ENCODE measurements around the gene PSMD1.

Gene PSMD1

GRCh38 chr2:231218366-231218765 is 161.7 kb downstream of the PSMD1 start:
- no peaks in the 10 kb centered on the region for H3K9me3 ChIP-seq (ENCODE audit: control insufficient read depth, low read length)
- no peaks in the 10 kb centered on the region for H3K27me3 ChIP-seq (replicated peaks; ENCODE audit: control insufficient read depth, insufficient read depth, low read length, poor library complexity, severe bottlenecking)
- H3K27ac ChIP-seq (ENCODE audit: insufficient read depth, low read length, poor library complexity, severe bottlenecking): no peak overlapping the region
- H3K4me3 ChIP-seq (ENCODE audit: insufficient read depth, low read depth, low read length, poor library complexity, severe bottlenecking): no peak overlapping the region
- no peaks in the 10 kb centered on the region for H3K36me3 ChIP-seq (ENCODE audit: control insufficient read depth, insufficient read depth, low read length)
- no peak for DNase-seq
- no peaks in the 10 kb centered on the region for H3K4me1 ChIP-seq (ENCODE audit: control insufficient read depth, insufficient read depth, low read length, poor library complexity, severe bottlenecking)

GRCh38 chr2:231219289-231219688 is 162.6 kb downstream of the PSMD1 start:
- Histone ChIP-seq H3K27ac (ENCODE audit: insufficient read depth, low read length, poor library complexity, severe bottlenecking) (no peak overlapping the region), H3K4me1 (ENCODE audit: control insufficient read depth, insufficient read depth, low read length, poor library complexity, severe bottlenecking) (no peaks in the 10 kb centered on the region), H3K4me3 (ENCODE audit: insufficient read depth, low read depth, low read length, poor library complexity, severe bottlenecking) (no peak overlapping the region), H3K36me3 (ENCODE audit: control insufficient read depth, insufficient read depth, low read length) (no peaks in the 10 kb centered on the region), H3K27me3 (replicated peaks; ENCODE audit: control insufficient read depth, insufficient read depth, low read length, poor library complexity, severe bottlenecking) (no peaks in the 10 kb centered on the region), H3K9me3 (ENCODE audit: control insufficient read depth, low read length) (no peaks in the 10 kb centered on the region)
- no peak for DNase-seq

GRCh38 chr2:231221761-231222160 is 165.1 kb downstream of the PSMD1 start:
- no peaks in the 10 kb centered on the region for H3K9me3 ChIP-seq (ENCODE audit: control insufficient read depth, low read length)
- no peaks in the 10 kb centered on the region for H3K36me3 ChIP-seq (ENCODE audit: control insufficient read depth, insufficient read depth, low read length)
- H3K27ac ChIP-seq (ENCODE audit: insufficient read depth, low read length, poor library complexity, severe bottlenecking): no peak overlapping the region
- DNase-seq: no peak
- H3K4me3 ChIP-seq (ENCODE audit: insufficient read depth, low read depth, low read length, poor library complexity, severe bottlenecking): no peak overlapping the region
- H3K4me1 ChIP-seq (ENCODE audit: control insufficient read depth, insufficient read depth, low read length, poor library complexity, severe bottlenecking): no peaks in the 10 kb centered on the region
- H3K27me3 ChIP-seq (replicated peaks; ENCODE audit: control insufficient read depth, insufficient read depth, low read length, poor library complexity, severe bottlenecking): no peaks in the 10 kb centered on the region

Data from effector memory CD4-positive, alpha-beta T cell (primary cell).